SK-N-MC (cell line): ENCODE data around the gene SLC39A2.

Source experiments
- DNase-seq: peaks from one replicate; pipeline ENCODE4 v3.0.0-alpha.2; 2011; ENCODE audit warnings: low read depth, low spot score
- H3K27ac ChIP-seq: fragments of 200-600 bp; sonication (generic); 2 replicates; pipeline ENCODE4 v1.5.1; 2016; ENCODE audit warnings: mixed run types
- H3K36me3 ChIP-seq: fragments of 200-600 bp; sonication (generic); 2 replicates; pipeline ENCODE4 v1.6.1; 2017; ENCODE audit warnings: antibody characterized with exemption, low read length, mixed read lengths; ENCODE audit not compliant: insufficient read depth
- H3K4me3 ChIP-seq: fragments of 200-600 bp; sonication (generic); 2 replicates; pipeline ENCODE4 v1.5.1; 2016
- H3K9ac ChIP-seq: fragments of 200-600 bp; sonication (generic); 2 replicates; pipeline ENCODE4 v1.8.0; 2017; ENCODE audit warnings: mixed run types, mixed read lengths; ENCODE audit not compliant: insufficient read length
- H3K9me3 ChIP-seq: fragments of 200-600 bp; sonication (generic); 2 replicates; pipeline ENCODE4 v1.6.1; 2017; ENCODE audit warnings: low read depth, mild to moderate bottlenecking, antibody characterized with exemption, low read length, moderate library complexity, mixed read lengths
- EZH2 ChIP-seq: fragments of 200-600 bp; sonication (generic); IDR thresholded peaks from one replicate; pipeline ENCODE4 v1.6.1; 2017; ENCODE audit warnings: antibody characterized with exemption
- FOXP2 ChIP-seq: optimal IDR thresholded peaks from 2 replicates; pipeline ENCODE3; 2011; ENCODE audit warnings: mild to moderate bottlenecking, moderate library complexity; ENCODE audit not compliant: insufficient read depth; ENCODE audit errors: extremely low read length, control extremely low read depth
- POLR2AphosphoS5 ChIP-seq: IDR thresholded peaks from 2 replicates; pipeline ENCODE4 v1.6.1; 2012; ENCODE audit warnings: mild to moderate bottlenecking, low read depth, low read length, borderline replicate concordance

The SLC39A2 gene

GRCh38 chr14:21043974-21044618 is 45.0 kb downstream of the SLC39A2 start:
- Histone ChIP-seq H3K9ac (no peak overlapping the region), H3K27ac (no peak overlapping the region), H3K9me3 (no peaks in the 10 kb centered on the region), H3K36me3 (no peaks in the 10 kb centered on the region), H3K4me3 (no peak overlapping the region)
- TF ChIP-seq POLR2AphosphoS5, result no peak
- DNase-seq, result no peak

- no peaks in the 10 kb centered on the region for H3K36me3 ChIP-seq
Measured at GRCh38 chr14:21047378-21047781, 48.3 kb downstream of the SLC39A2 start.

GRCh38 chr14:21048638-21049037 is 49.5 kb downstream of the SLC39A2 start:
- Histone ChIP-seq H3K9ac (no peak overlapping the region), H3K36me3 (no peaks in the 10 kb centered on the region), H3K27ac (no peak overlapping the region), H3K4me3 (no peak overlapping the region), H3K9me3 (no peaks in the 10 kb centered on the region)
- TF ChIP-seq FOXP2 (no peak), EZH2 (no peak)
- no peak for DNase-seq

More at GRCh38 chr14:21047378-21047781, 48.3 kb downstream of the SLC39A2 start:
- H3K4me3 ChIP-seq, result no peak overlapping the region
- H3K27ac ChIP-seq, result no peak overlapping the region
- DNase-seq, result no peak
- H3K9me3 ChIP-seq, result no peaks in the 10 kb centered on the region
- TF ChIP-seq EZH2 (no peak), POLR2AphosphoS5 (no peak), FOXP2 (no peak)
- no peak overlapping the region for H3K9ac ChIP-seq

- no peaks in the 10 kb centered on the region for H3K9me3 ChIP-seq
- no peak for DNase-seq
- no peaks in the 10 kb centered on the region for H3K36me3 ChIP-seq
- H3K9ac ChIP-seq, result no peak overlapping the region
- TF ChIP-seq FOXP2 (no peak), EZH2 (no peak), POLR2AphosphoS5 (no peak)
- H3K27ac ChIP-seq, result no peak overlapping the region
- H3K4me3 ChIP-seq, result no peak overlapping the region
Measured at GRCh38 chr14:21049271-21049673, 50.2 kb downstream of the SLC39A2 start.

GRCh38 chr14:21050597-21050996 is 51.5 kb downstream of the SLC39A2 start:
- H3K27ac ChIP-seq, result no peak overlapping the region
- DNase-seq, result no peak
- no peaks in the 10 kb centered on the region for H3K36me3 ChIP-seq
- H3K4me3 ChIP-seq, result no peak overlapping the region
- H3K9me3 ChIP-seq, result no peaks in the 10 kb centered on the region
- H3K9ac ChIP-seq, result no peak overlapping the region
- no peak for TF ChIP-seq POLR2AphosphoS5
- TF ChIP-seq FOXP2, result no peak
- no peak for TF ChIP-seq EZH2
